GM21526 (cell line): ENCODE results near the gene AMY2B.
"Not testable (repeated sequence)": the region's sequence is repeated elsewhere in the genome, so short reads cannot be mapped to it uniquely, and the experiment has no call there.

ENCODE experiments used
- ATAC-seq: cut with Tn5 transposase; IDR thresholded peaks from one replicate; pipeline ENCODE4 v1.9.1; 2021; ENCODE audit warnings: moderate library complexity; ENCODE audit not compliant: unreplicated experiment, low FRiP score

AMY2B gene

GRCh38 chr1:103571289-103571688, at the start of gene AMY2B:
Gene AMY2B, plus strand, starts transcription at chr1:103571589. Its CDS starts 14 bp downstream, at chr1:103571603.
- ATAC-seq, result not testable (repeated sequence)

GRCh38 chr1:103523346-103523745, 48.0 kb upstream of the AMY2B start:
- no peak for ATAC-seq

- peak; percentile 49 for ATAC-seq
These were observed 46.2 kb upstream of the AMY2B start for GRCh38 chr1:103525114-103525606.

GRCh38 chr1:103525607-103526507, 45.5 kb upstream of the AMY2B start, which contains the start of gene RNPC3:
Gene RNPC3, plus strand, starts transcription at chr1:103525699. Its CDS starts 372 bp downstream, at chr1:103526071.
- peak; percentile 72 for ATAC-seq

GRCh38 chr1:103527331-103527730, 44.1 kb upstream of the AMY2B start:
- ATAC-seq, result no peak

- ATAC-seq, result no peak
These were observed 41.6 kb upstream of the AMY2B start for GRCh38 chr1:103529746-103530145.

- ATAC-seq, result no peak
These were observed 33.2 kb upstream of the AMY2B start for GRCh38 chr1:103538226-103538625.

- no peak for ATAC-seq
These were observed 30.0 kb upstream of the AMY2B start for GRCh38 chr1:103541431-103541830.

- no peak for ATAC-seq
These were observed 24.9 kb upstream of the AMY2B start for GRCh38 chr1:103546496-103546895.

- ATAC-seq, result no peak
These were observed 23.5 kb upstream of the AMY2B start for GRCh38 chr1:103547840-103548239.

GRCh38 chr1:103560427-103560826, 11.0 kb upstream of the AMY2B start:
- ATAC-seq, result no peak

GRCh38 chr1:103561124-103561523, 10.3 kb upstream of the AMY2B start:
- not testable (repeated sequence) for ATAC-seq

- peak; percentile 93 for ATAC-seq
These were observed 9.6 kb upstream of the AMY2B start for GRCh38 chr1:103561643-103562395.

GRCh38 chr1:103563056-103563455, 8.3 kb upstream of the AMY2B start:
- ATAC-seq, result no peak

GRCh38 chr1:103569493-103569892, 1.9 kb upstream of the AMY2B start:
- ATAC-seq, result no peak

GRCh38 chr1:103576065-103576464, 4.7 kb downstream of the AMY2B start:
- ATAC-seq, result no peak

- not testable (repeated sequence) for ATAC-seq
These were observed 5.4 kb downstream of the AMY2B start for GRCh38 chr1:103576784-103577183.

- ATAC-seq, result no peak
These were observed 11.1 kb downstream of the AMY2B start for GRCh38 chr1:103582464-103582863.

- ATAC-seq, result no peak
These were observed 12.5 kb downstream of the AMY2B start for GRCh38 chr1:103583887-103584286.

GRCh38 chr1:103584537-103584936, 13.1 kb downstream of the AMY2B start:
- ATAC-seq, result no peak

- not testable (repeated sequence) for ATAC-seq
These were observed 31.4 kb downstream of the AMY2B start for GRCh38 chr1:103602740-103603139.
